ENCODE results near the gene ZSWIM3.

The ZSWIM3 gene

DNA sequence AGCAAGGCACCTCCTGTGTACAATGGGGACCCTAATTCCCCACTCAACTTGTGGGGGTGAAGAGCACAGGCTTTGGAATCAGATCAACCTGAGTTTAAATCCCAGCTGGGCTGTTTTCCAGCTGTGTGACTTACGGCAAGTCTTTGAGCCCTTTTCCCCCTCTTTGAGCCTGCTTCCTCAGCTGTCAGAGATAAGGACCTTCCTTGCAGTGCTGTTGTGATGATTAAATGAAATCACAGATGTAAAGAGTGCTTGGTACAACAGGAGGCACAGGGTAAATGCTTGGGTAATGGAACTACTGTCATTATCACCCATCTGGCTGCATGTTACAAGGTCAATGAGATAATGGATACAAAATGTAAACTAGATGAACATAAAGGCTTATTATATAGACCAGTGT lies 20.6 kb upstream of the ZSWIM3 start:
- peaks cover 3 to 38% (median 24%) of the 10 kb centered on the region in 4 experiments for H3K4me1 ChIP-seq (ENCODE audit: control extremely low read depth in 1 of 4, control insufficient read depth in 4 of 4, insufficient read depth in 4 of 4, low read length in 3 of 4)
- ChIA-PET POLR2A (no interaction called here), CTCF (interaction anchor here (1.2 to 1.4 kb wide), 2 partner anchors 12 to 125 kb away, joined by 3 to 6 read pairs; no protein-coding TSS in a partner anchor)

GRCh38 chr20:45840700-45841198 lies 16.7 kb upstream of the ZSWIM3 start:
- no peak overlapping the region for H3K27ac ChIP-seq (ENCODE audit: insufficient read depth in 1 of 2, low read depth in 1 of 2, low read length in 2 of 2, poor library complexity in 1 of 2, severe bottlenecking in 2 of 2)
- WGBS (ENCODE audit: insufficient coverage): 98% methylated on average over 25 of the region's 25 CpGs
- ChIA-PET POLR2A (no interaction called here), CTCF (interaction anchor here (0.9 to 4.0 kb wide), 9 partner anchors 9 to 126 kb away, joined by 3 to 24 read pairs (median 5); partner anchors contain the start of gene TNNC2)
- no peaks in the 10 kb centered on the region for H3K27me3 ChIP-seq (replicated peaks in 2 of 5; ENCODE audit: control insufficient read depth in 4 of 5, insufficient read depth in 5 of 5, low read length in 4 of 5)
- H3K4me1 ChIP-seq (ENCODE audit: control extremely low read depth in 1 of 4, control insufficient read depth in 4 of 4, insufficient read depth in 4 of 4, low read length in 3 of 4): peaks cover 3 to 21% (median 14%) of the 10 kb centered on the region in 4 experiments
- no peaks in the 10 kb centered on the region for H3K9me3 ChIP-seq (ENCODE audit: control extremely low read depth in 1 of 5, control insufficient read depth in 4 of 5, insufficient read depth in 2 of 5, low read depth in 1 of 5, low read length in 4 of 5)
- H3K4me3 ChIP-seq (ENCODE audit: control insufficient read depth in 1 of 7, extremely low read depth in 1 of 7, insufficient read depth in 4 of 7, low read depth in 2 of 7, low read length in 6 of 7): no peak overlapping the region
- DNase-seq: no peak
- H3K36me3 ChIP-seq (ENCODE audit: control insufficient read depth in 4 of 4, insufficient read depth in 4 of 4, low read length in 3 of 4): peaks cover 11 to 37% (median 27%) of the 10 kb centered on the region in 4 experiments

More for the DNA sequence above, 20.6 kb upstream of the ZSWIM3 start:
- DNase-seq: peak in 2 of 3 donors; percentile 48 to 68
- no peak overlapping the region for H3K4me3 ChIP-seq (ENCODE audit: control insufficient read depth in 1 of 7, extremely low read depth in 1 of 7, insufficient read depth in 4 of 7, low read depth in 2 of 7, low read length in 6 of 7)
- peaks cover 0 to 3% (median 0%) of the 10 kb centered on the region in 5 experiments for H3K27me3 ChIP-seq (replicated peaks in 2 of 5; ENCODE audit: control insufficient read depth in 4 of 5, insufficient read depth in 5 of 5, low read length in 4 of 5)
- no peaks in the 10 kb centered on the region for H3K9me3 ChIP-seq (ENCODE audit: control extremely low read depth in 1 of 5, control insufficient read depth in 4 of 5, insufficient read depth in 2 of 5, low read depth in 1 of 5, low read length in 4 of 5)
- H3K27ac ChIP-seq (ENCODE audit: insufficient read depth in 1 of 2, low read depth in 1 of 2, low read length in 2 of 2, poor library complexity in 1 of 2, severe bottlenecking in 2 of 2): no peak overlapping the region
- 43% methylated on average over 1 of the region's 1 CpG for WGBS (ENCODE audit: insufficient coverage)
- H3K36me3 ChIP-seq (ENCODE audit: control insufficient read depth in 4 of 4, insufficient read depth in 4 of 4, low read length in 3 of 4): peaks cover 0 to 12% (median 5%) of the 10 kb centered on the region in 4 experiments

- no peak for DNase-seq
- H3K27ac ChIP-seq (ENCODE audit: insufficient read depth in 1 of 2, low read depth in 1 of 2, low read length in 2 of 2, poor library complexity in 1 of 2, severe bottlenecking in 2 of 2): no peak overlapping the region
- H3K4me1 ChIP-seq (ENCODE audit: control extremely low read depth in 1 of 4, control insufficient read depth in 4 of 4, insufficient read depth in 4 of 4, low read length in 3 of 4): peaks cover 3 to 20% (median 13%) of the 10 kb centered on the region in 4 experiments
- H3K36me3 ChIP-seq (ENCODE audit: control insufficient read depth in 4 of 4, insufficient read depth in 4 of 4, low read length in 3 of 4): peaks cover 11 to 44% (median 31%) of the 10 kb centered on the region in 4 experiments
- 98% methylated on average over 7 of the region's 10 CpGs for WGBS (ENCODE audit: insufficient coverage)
- no peak overlapping the region for H3K4me3 ChIP-seq (ENCODE audit: control insufficient read depth in 1 of 7, extremely low read depth in 1 of 7, insufficient read depth in 4 of 7, low read depth in 2 of 7, low read length in 6 of 7)
- ChIA-PET CTCF (interaction anchor here (0.6 to 4.0 kb wide), 9 partner anchors 13 to 858 kb away, joined by 3 to 24 read pairs (median 5); partner anchors contain the start of gene TNNC2), POLR2A (interaction anchor here (0.6 kb wide), 1 partner anchor 42 kb away, joined by 3 read pairs; no protein-coding TSS in a partner anchor)
- H3K9me3 ChIP-seq (ENCODE audit: control extremely low read depth in 1 of 5, control insufficient read depth in 4 of 5, insufficient read depth in 2 of 5, low read depth in 1 of 5, low read length in 4 of 5): no peaks in the 10 kb centered on the region
- H3K27me3 ChIP-seq (replicated peaks in 2 of 5; ENCODE audit: control insufficient read depth in 4 of 5, insufficient read depth in 5 of 5, low read length in 4 of 5): no peaks in the 10 kb centered on the region
Observed at GRCh38 chr20:45841407-45842129, 15.8 kb upstream of the ZSWIM3 start.

DNA sequence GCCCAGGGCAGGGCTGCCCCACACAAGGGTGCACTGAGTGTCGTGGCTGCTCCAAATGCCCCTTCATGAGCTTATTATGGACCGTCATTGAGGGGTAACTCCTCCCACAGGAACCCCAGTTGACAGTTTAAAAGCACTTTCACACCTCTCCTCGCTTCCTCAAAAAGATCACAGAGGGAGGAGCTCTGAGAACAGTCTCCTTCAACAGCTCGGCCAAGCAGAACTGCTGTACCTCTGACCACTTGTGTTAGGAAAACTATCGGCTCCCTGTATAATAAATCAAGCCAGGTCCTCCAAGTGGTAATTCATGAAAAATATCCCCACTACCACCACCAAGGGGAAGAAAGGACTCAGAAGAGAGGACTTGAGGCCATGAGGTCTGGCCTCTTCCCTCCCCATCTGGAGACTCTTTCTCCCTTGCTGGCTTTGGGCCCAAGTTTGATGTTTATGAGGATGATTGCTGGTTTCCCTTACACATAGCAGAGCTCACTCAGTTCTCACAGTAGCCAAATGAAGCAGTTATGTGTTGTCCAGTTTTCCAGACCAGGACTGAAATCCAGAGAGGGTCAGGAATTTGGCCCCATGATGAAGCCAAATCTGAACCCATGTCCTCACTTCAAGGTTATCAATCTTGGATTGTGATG lies 15.1 kb upstream of the ZSWIM3 start:
- peak; percentile 32 to 86 (median 81) for DNase-seq
- Histone ChIP-seq H3K27me3 (replicated peaks in 2 of 5; ENCODE audit: control insufficient read depth in 4 of 5, insufficient read depth in 5 of 5, low read length in 4 of 5) (no peaks in the 10 kb centered on the region), H3K4me1 (ENCODE audit: control extremely low read depth in 1 of 4, control insufficient read depth in 4 of 4, insufficient read depth in 4 of 4, low read length in 3 of 4) (peaks cover 3 to 15% (median 10%) of the 10 kb centered on the region in 4 experiments), H3K27ac (ENCODE audit: insufficient read depth in 1 of 2, low read depth in 1 of 2, low read length in 2 of 2, poor library complexity in 1 of 2, severe bottlenecking in 2 of 2) (peak overlapping the region; percentile 37 to 54), H3K9me3 (ENCODE audit: control extremely low read depth in 1 of 5, control insufficient read depth in 4 of 5, insufficient read depth in 2 of 5, low read depth in 1 of 5, low read length in 4 of 5) (no peaks in the 10 kb centered on the region), H3K36me3 (ENCODE audit: control insufficient read depth in 4 of 4, insufficient read depth in 4 of 4, low read length in 3 of 4) (peaks cover 12 to 49% (median 33%) of the 10 kb centered on the region in 4 experiments), H3K4me3 (ENCODE audit: control insufficient read depth in 1 of 7, extremely low read depth in 1 of 7, insufficient read depth in 4 of 7, low read depth in 2 of 7, low read length in 6 of 7) (no peak overlapping the region)
- CTCF ChIA-PET: interaction anchor here (0.6 to 4.0 kb wide), 8 partner anchors 10 to 859 kb away, joined by 3 to 24 read pairs (median 4); partner anchors contain the start of gene TNNC2
- POLR2A ChIA-PET: interaction anchor here (0.6 kb wide), 1 partner anchor 43 kb away, joined by 3 read pairs; no protein-coding TSS in a partner anchor
- 3% methylated on average over 5 of the region's 5 CpGs for WGBS (ENCODE audit: insufficient coverage)

DNA sequence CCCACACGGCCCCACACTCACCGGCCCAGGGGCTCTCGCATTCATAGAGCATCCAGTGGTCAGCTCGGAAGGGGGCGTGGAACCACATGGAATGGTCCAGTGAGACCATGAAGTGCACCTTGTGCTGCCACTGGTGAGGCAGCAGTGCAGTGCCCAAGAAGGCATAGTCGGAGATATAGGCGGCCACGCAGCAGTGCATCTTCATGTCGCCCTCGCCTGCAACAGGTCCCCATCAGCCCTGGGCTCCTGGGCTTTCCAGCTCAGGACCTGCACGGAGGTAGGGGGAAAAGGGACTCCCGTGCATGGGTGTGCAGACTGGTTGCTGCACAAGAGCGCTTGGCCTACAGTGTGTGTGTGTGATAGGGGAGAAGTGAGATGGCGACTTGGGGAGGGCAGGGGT lies 13.9 kb upstream of the ZSWIM3 start:
- POLR2A ChIA-PET: no interaction called here
- Histone ChIP-seq H3K4me1 (ENCODE audit: control extremely low read depth in 1 of 4, control insufficient read depth in 4 of 4, insufficient read depth in 4 of 4, low read length in 3 of 4) (peaks cover 3 to 15% (median 10%) of the 10 kb centered on the region in 4 experiments), H3K36me3 (ENCODE audit: control insufficient read depth in 4 of 4, insufficient read depth in 4 of 4, low read length in 3 of 4) (peaks cover 12 to 54% (median 40%) of the 10 kb centered on the region in 4 experiments)

DNA sequence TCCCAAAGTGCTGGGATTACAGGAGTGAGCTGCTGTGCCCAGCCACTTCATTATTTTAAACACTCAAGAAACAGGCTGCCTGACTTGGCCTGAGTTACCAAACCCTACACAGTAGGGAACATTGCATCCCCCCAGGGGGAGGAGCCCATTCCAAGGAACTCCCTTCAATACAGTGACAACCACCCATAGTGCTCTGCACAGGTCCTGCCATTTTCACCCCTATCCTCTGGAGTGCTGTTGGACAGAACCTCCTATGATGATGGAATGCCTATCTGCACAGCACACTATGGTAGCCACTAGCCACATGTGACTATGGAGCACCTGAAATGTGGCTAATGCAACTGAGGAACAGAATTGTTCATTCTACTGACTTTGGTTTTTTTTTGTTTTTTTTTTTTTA lies 12.0 kb upstream of the ZSWIM3 start:
- Histone ChIP-seq H3K4me1 (ENCODE audit: control extremely low read depth in 1 of 4, control insufficient read depth in 4 of 4, insufficient read depth in 4 of 4, low read length in 3 of 4) (peaks cover 3 to 15% (median 10%) of the 10 kb centered on the region in 4 experiments), H3K36me3 (ENCODE audit: control insufficient read depth in 4 of 4, insufficient read depth in 4 of 4, low read length in 3 of 4) (peaks cover 12 to 71% (median 43%) of the 10 kb centered on the region in 4 experiments), H3K27ac (ENCODE audit: insufficient read depth in 1 of 2, low read depth in 1 of 2, low read length in 2 of 2, poor library complexity in 1 of 2, severe bottlenecking in 2 of 2) (no peak overlapping the region), H3K9me3 (ENCODE audit: control extremely low read depth in 1 of 5, control insufficient read depth in 4 of 5, insufficient read depth in 2 of 5, low read depth in 1 of 5, low read length in 4 of 5) (no peaks in the 10 kb centered on the region), H3K4me3 (ENCODE audit: control insufficient read depth in 1 of 7, extremely low read depth in 1 of 7, insufficient read depth in 4 of 7, low read depth in 2 of 7, low read length in 6 of 7) (no peak overlapping the region), H3K27me3 (replicated peaks in 2 of 5; ENCODE audit: control insufficient read depth in 4 of 5, insufficient read depth in 5 of 5, low read length in 4 of 5) (no peaks in the 10 kb centered on the region)
- CTCF ChIA-PET: interaction anchor here (2.0 kb wide), 1 partner anchor 46 kb away, joined by 7 read pairs; no protein-coding TSS in a partner anchor
- POLR2A ChIA-PET: no interaction called here
- no peak for DNase-seq

More for the DNA sequence above, 13.9 kb upstream of the ZSWIM3 start:
- Histone ChIP-seq H3K27me3 (replicated peaks in 2 of 5; ENCODE audit: control insufficient read depth in 4 of 5, insufficient read depth in 5 of 5, low read length in 4 of 5) (no peaks in the 10 kb centered on the region), H3K9me3 (ENCODE audit: control extremely low read depth in 1 of 5, control insufficient read depth in 4 of 5, insufficient read depth in 2 of 5, low read depth in 1 of 5, low read length in 4 of 5) (no peaks in the 10 kb centered on the region), H3K27ac (ENCODE audit: insufficient read depth in 1 of 2, low read depth in 1 of 2, low read length in 2 of 2, poor library complexity in 1 of 2, severe bottlenecking in 2 of 2) (no peak overlapping the region), H3K4me3 (ENCODE audit: control insufficient read depth in 1 of 7, extremely low read depth in 1 of 7, insufficient read depth in 4 of 7, low read depth in 2 of 7, low read length in 6 of 7) (no peak overlapping the region)
- DNase-seq: no peak
- CTCF ChIA-PET: interaction anchor here (1.2 to 2.0 kb wide), 2 partner anchors 9 to 44 kb away, joined by 4 to 7 read pairs; no protein-coding TSS in a partner anchor
- 98% methylated on average over 11 of the region's 14 CpGs for WGBS (ENCODE audit: insufficient coverage)

Data from common myeloid progenitor, CD34-positive (primary cell).